T-helper 17 cell (primary cell): ENCODE data around the gene TDRD9. TPM values are rescaled to one million over a fixed set of nuclear protein-coding genes. Genes with fewer than 3 reads are reported as not detected.
"Not testable (repeated sequence)": the region's sequence is repeated elsewhere in the genome, so short reads cannot be mapped to it uniquely, and the experiment has no call there.

Source experiments
- ATAC-seq: fragments of 150-1000 bp; cut with Tn5 transposase; 2 replicates; pipeline ENCODE4 v1.10.0; 2021; ENCODE audit warnings: mild to moderate bottlenecking, moderate library complexity
- DNase-seq, 3 donors: peaks; one replicate each; pipeline versions ENCODE4 v3.0.0 to v3.0.0-alpha.2; 2020 to 2021
- H3K9me3 ChIP-seq: one replicate; pipeline ENCODE4 v1.7.0; 2013; ENCODE audit warnings: low read length, mild to moderate bottlenecking; ENCODE audit not compliant: control insufficient read depth, poor library complexity, severe bottlenecking
- H3K27ac Mint-ChIP-seq: one replicate; pipeline ENCODE4 v1.8.0; 2022; ENCODE audit warnings: mild to moderate bottlenecking, moderate library complexity, mixed read lengths
- H3K27me3 Mint-ChIP-seq: one replicate; pipeline ENCODE4 v1.8.0; 2022; ENCODE audit warnings: mixed read lengths
- H3K36me3 Mint-ChIP-seq: one replicate; pipeline ENCODE4 v1.8.0; 2022; ENCODE audit warnings: low read depth, mixed read lengths
- H3K4me1 Mint-ChIP-seq: one replicate; pipeline ENCODE4 v1.8.0; 2022; ENCODE audit warnings: mild to moderate bottlenecking, mixed read lengths
- H3K4me3 Mint-ChIP-seq: one replicate; pipeline ENCODE4 v1.8.0; 2022; ENCODE audit warnings: mild to moderate bottlenecking, moderate library complexity, mixed read lengths
- total RNA-seq, 4 donors: library from RNA in 2 of 4; stranded (reverse) in 2 of 4; gene quantifications; one replicate each; pipeline ENCODE4 v1.2.3 and lab custom pipeline; 2022 to 2026

TDRD9 gene
- total RNA-seq, 2 donors from 2014 or later = 1.0 TPM; not detected in 1

GRCh38 chr14:103886304-103887169 lies 41.7 kb upstream of the TDRD9 start:
- ATAC-seq = no peak
- H3K36me3 Mint-ChIP-seq = no peaks in the 10 kb centered on the region
- H3K27ac Mint-ChIP-seq = no peak overlapping the region
- H3K4me1 Mint-ChIP-seq = no peaks in the 10 kb centered on the region
- no peak for DNase-seq
- no peaks in the 10 kb centered on the region for H3K9me3 ChIP-seq
- H3K4me3 Mint-ChIP-seq = no peak overlapping the region
- H3K27me3 Mint-ChIP-seq = no peaks in the 10 kb centered on the region

- H3K9me3 ChIP-seq = no peaks in the 10 kb centered on the region
- DNase-seq (no peak), ATAC-seq (no peak)
- H3K4me3 Mint-ChIP-seq = no peak overlapping the region
- no peaks in the 10 kb centered on the region for H3K36me3 Mint-ChIP-seq
- no peak overlapping the region for H3K27ac Mint-ChIP-seq
- H3K4me1 Mint-ChIP-seq = no peaks in the 10 kb centered on the region
- H3K27me3 Mint-ChIP-seq = no peaks in the 10 kb centered on the region
Observed at GRCh38 chr14:103887170-103887501, 41.1 kb upstream of the TDRD9 start.

GRCh38 chr14:103887557-103888115 lies 40.6 kb upstream of the TDRD9 start:
- Mint-ChIP-seq H3K4me3 (no peak overlapping the region), H3K4me1 (no peaks in the 10 kb centered on the region), H3K27me3 (no peaks in the 10 kb centered on the region), H3K36me3 (no peaks in the 10 kb centered on the region), H3K27ac (no peak overlapping the region)
- no peak for ATAC-seq
- DNase-seq = no peak
- no peaks in the 10 kb centered on the region for H3K9me3 ChIP-seq

DNA sequence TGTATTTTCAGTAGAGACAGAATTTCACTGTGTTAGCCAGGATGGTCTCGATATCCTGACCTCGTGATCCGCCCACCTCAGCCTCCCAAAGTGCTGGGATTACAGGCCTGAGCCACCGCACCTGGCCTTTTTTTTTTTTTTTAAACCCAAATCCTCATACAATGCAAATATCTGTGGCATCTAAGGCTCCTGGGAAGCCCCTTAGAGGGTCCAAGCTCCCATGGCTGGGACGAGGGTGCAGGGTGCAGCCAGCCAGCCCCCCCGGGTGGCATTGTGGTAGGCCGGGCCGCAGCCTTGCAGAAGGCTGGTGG lies 39.3 kb upstream of the TDRD9 start:
- not testable (repeated sequence) for H3K9me3 ChIP-seq, DNase-seq, H3K4me1 Mint-ChIP-seq, H3K27ac Mint-ChIP-seq, H3K4me3 Mint-ChIP-seq, H3K27me3 Mint-ChIP-seq, ATAC-seq, H3K36me3 Mint-ChIP-seq

DNA sequence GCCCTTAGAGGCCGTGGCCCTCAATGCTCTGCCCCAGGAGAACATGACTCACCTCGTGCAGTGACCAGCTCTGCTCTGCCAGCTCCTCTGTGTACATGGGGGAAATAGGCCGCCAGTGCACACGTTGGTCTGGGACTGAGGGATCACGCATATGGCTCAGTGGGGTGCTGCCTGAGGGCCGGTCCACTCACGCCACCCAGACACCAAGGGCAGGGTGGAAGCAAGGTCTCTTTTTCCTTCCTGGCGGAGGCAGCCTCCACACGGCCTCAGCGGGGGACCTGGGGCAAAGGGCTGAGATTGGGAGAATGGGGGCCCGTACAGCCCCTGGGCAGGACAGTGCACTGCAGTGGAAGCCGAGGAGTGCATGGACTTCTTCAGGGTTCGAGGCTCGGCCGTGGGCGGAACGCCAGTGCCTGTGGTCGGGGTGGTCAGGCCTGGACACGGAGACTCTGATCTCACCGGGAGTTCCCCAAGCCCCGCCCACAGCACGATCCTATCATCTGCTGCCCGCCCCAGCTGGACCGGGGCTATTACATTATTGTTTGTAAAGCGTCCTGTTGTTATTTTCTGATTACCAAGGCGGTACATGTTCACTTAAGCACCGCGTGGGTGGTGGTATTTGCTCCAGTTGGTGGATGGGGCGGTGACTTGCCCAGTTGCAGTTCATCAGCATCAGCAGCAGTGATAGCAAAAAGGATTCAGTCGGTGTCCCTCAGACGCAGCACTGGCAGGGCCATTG lies 38.8 kb upstream of the TDRD9 start:
- H3K9me3 ChIP-seq = no peaks in the 10 kb centered on the region
- H3K36me3 Mint-ChIP-seq = no peaks in the 10 kb centered on the region
- no peaks in the 10 kb centered on the region for H3K27me3 Mint-ChIP-seq
- no peak overlapping the region for H3K4me3 Mint-ChIP-seq
- no peak for ATAC-seq
- no peak for DNase-seq
- H3K27ac Mint-ChIP-seq = no peak overlapping the region
- H3K4me1 Mint-ChIP-seq = no peaks in the 10 kb centered on the region

- H3K36me3 Mint-ChIP-seq = no peaks in the 10 kb centered on the region
- ATAC-seq (no peak), DNase-seq (no peak)
- H3K27ac Mint-ChIP-seq = no peak overlapping the region
- no peaks in the 10 kb centered on the region for H3K9me3 ChIP-seq
- H3K27me3 Mint-ChIP-seq = no peaks in the 10 kb centered on the region
- no peak overlapping the region for H3K4me3 Mint-ChIP-seq
- H3K4me1 Mint-ChIP-seq = no peaks in the 10 kb centered on the region
Observed at GRCh38 chr14:103890052-103890371, 38.2 kb upstream of the TDRD9 start.

GRCh38 chr14:103890821-103891666 lies 37.2 kb upstream of the TDRD9 start:
- H3K36me3 Mint-ChIP-seq = no peaks in the 10 kb centered on the region
- no peak overlapping the region for H3K4me3 Mint-ChIP-seq
- H3K9me3 ChIP-seq = no peaks in the 10 kb centered on the region
- ATAC-seq (no peak), DNase-seq (no peak)
- no peaks in the 10 kb centered on the region for H3K4me1 Mint-ChIP-seq
- no peaks in the 10 kb centered on the region for H3K27me3 Mint-ChIP-seq
- H3K27ac Mint-ChIP-seq = no peak overlapping the region

DNA sequence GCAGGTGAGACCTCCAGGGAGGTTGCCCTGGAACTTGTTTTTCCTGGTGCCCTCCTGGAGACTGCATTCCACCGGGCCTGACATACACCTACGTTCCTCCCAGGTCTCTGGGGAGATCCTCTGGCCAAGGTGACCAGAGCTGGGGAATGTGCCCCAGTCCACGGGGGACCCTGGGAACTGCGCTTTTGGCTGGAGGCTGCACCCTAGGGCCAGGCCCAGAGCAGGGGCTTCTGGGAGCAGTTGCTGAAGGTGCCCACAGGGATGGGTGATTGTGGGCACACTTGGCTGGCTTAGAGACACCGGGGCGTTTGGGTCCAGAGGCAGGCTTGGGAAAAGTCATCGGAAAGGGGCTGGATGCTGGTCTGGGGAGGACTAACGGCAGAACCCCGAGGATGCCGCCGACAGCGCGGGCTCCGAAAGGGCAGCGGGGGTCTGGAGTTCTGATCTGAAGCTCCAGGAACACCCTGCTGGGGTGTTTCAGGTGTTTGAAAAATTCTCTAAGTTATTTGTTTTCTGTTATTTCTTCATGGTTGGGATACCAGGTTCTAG lies 36.5 kb upstream of the TDRD9 start:
- H3K4me1 Mint-ChIP-seq = peaks cover 3% of the 10 kb centered on the region
- DNase-seq (no peak), ATAC-seq (no peak)
- no peaks in the 10 kb centered on the region for H3K27me3 Mint-ChIP-seq
- H3K4me3 Mint-ChIP-seq = no peak overlapping the region
- no peaks in the 10 kb centered on the region for H3K9me3 ChIP-seq
- no peaks in the 10 kb centered on the region for H3K36me3 Mint-ChIP-seq
- no peak overlapping the region for H3K27ac Mint-ChIP-seq

GRCh38 chr14:103892247-103892646 lies 36.0 kb upstream of the TDRD9 start:
- Mint-ChIP-seq H3K36me3 (no peaks in the 10 kb centered on the region), H3K27ac (no peak overlapping the region), H3K4me3 (no peak overlapping the region), H3K4me1 (peaks cover 3% of the 10 kb centered on the region), H3K27me3 (peaks cover 2% of the 10 kb centered on the region)
- DNase-seq (no peak), ATAC-seq (no peak)
- no peaks in the 10 kb centered on the region for H3K9me3 ChIP-seq

- ATAC-seq = no peak
Observed at GRCh38 chr14:103894034-103894722, 34.1 kb upstream of the TDRD9 start.

DNA sequence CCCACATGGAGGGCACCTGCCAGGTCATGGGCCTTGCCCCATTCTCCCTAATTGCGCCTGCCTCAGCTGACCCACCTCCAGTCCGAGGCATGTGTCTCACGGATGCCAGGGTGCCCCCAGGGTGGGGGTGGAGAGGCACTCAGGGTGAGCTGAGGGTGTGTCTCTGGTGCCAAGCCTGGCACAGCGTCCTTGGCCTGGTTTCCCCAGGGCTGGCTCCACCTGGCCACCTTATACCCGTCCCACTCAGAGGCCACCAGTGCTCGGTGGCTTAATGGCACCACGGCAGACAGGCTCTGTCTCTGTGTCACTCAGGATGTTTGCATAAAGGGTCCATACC lies 33.6 kb upstream of the TDRD9 start:
- Mint-ChIP-seq H3K4me3 (no peak overlapping the region), H3K27ac (no peak overlapping the region), H3K4me1 (peaks cover 3% of the 10 kb centered on the region), H3K36me3 (no peaks in the 10 kb centered on the region), H3K27me3 (peaks cover 13% of the 10 kb centered on the region)
- ATAC-seq = no peak
- no peak for DNase-seq
- H3K9me3 ChIP-seq = no peaks in the 10 kb centered on the region

More at GRCh38 chr14:103894034-103894722, 34.1 kb upstream of the TDRD9 start:
- H3K27ac Mint-ChIP-seq = no peak overlapping the region
- no peak overlapping the region for H3K4me3 Mint-ChIP-seq
- no peak for DNase-seq
- H3K4me1 Mint-ChIP-seq = peaks cover 3% of the 10 kb centered on the region
- H3K36me3 Mint-ChIP-seq = no peaks in the 10 kb centered on the region
- H3K9me3 ChIP-seq = no peaks in the 10 kb centered on the region
- peaks cover 8% of the 10 kb centered on the region for H3K27me3 Mint-ChIP-seq

DNA sequence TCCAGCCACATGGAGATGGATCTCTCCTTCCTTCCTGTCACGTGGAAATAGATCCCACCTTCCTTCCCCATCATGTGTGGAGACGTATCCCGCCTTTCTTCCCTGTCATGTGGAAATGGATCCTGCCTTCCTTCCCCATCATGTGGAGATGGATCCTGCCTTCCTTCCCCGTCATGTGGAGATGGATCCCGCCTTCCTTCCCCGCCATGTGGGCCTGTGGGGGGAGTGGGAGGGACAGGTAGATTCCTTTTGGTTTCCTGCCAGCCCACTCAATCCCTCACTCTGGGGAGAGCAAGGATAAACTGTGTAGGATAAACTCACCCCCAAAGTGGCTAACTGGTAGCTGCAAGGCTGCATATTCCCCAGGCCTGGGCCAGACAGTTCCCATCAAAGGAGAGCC lies 31.7 kb upstream of the TDRD9 start:
- ATAC-seq (no peak), DNase-seq (no peak)
- no peak overlapping the region for H3K4me3 Mint-ChIP-seq
- H3K9me3 ChIP-seq = no peaks in the 10 kb centered on the region
- no peaks in the 10 kb centered on the region for H3K36me3 Mint-ChIP-seq
- H3K4me1 Mint-ChIP-seq = peaks cover 5% of the 10 kb centered on the region
- peaks cover 15% of the 10 kb centered on the region for H3K27me3 Mint-ChIP-seq
- no peak overlapping the region for H3K27ac Mint-ChIP-seq
